Fibroblast of upper back skin (primary cell): ENCODE results near the gene KPNA3.
"Not testable (repeated sequence)": the region's sequence is repeated elsewhere in the genome, so short reads cannot be mapped to it uniquely, and the experiment has no call there.

ENCODE experiments used
- DNase-seq: peaks from one replicate; pipeline ENCODE4 v3.0.0-alpha.2; 2013

Gene KPNA3, protein sequence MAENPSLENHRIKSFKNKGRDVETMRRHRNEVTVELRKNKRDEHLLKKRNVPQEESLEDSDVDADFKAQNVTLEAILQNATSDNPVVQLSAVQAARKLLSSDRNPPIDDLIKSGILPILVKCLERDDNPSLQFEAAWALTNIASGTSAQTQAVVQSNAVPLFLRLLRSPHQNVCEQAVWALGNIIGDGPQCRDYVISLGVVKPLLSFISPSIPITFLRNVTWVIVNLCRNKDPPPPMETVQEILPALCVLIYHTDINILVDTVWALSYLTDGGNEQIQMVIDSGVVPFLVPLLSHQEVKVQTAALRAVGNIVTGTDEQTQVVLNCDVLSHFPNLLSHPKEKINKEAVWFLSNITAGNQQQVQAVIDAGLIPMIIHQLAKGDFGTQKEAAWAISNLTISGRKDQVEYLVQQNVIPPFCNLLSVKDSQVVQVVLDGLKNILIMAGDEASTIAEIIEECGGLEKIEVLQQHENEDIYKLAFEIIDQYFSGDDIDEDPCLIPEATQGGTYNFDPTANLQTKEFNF

DNA sequence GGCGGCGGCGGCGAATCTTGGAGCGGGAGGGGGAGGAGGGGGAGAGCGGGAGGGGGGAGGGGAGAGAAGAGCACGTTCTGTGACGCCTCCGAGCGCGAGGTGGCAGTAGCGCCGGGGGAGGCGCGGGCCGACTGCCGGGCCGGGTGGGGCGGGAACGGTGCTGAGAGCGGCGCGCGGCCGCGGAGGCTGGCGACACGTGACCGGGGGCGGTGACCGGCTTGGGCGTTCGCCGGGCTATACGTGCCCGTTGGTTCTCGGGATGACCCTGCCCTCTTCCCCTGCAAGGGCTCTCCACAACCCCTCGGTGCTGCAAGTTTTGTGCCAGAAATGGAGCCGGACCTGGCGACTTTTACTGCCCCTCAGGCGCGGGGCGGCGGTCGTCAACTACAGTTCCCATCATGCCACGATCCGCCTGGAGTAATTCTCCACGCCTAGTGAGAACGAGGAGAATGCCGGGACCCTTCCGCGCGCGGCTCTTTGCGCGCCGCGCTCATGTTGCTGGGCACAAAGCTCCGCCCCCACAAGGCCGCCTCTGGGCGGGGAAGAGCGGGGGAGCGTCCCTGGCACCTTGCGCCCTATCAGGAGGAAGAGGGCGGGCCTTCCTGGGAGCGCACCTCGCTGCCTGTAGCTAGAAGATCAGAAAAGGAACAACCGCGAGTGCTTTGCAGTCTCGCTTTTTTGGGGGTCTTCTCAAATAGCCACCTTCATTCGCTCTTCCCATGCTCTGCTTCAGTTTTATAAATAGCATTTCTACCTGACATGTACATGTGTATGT is at the start of gene KPNA3:
TSS of gene KPNA3 (minus strand) at position 133 of the 775 bp plus-strand sequence. CDS start 176 bp downstream, outside the sequence.
- DNase-seq, result peak; percentile 96

DNA sequence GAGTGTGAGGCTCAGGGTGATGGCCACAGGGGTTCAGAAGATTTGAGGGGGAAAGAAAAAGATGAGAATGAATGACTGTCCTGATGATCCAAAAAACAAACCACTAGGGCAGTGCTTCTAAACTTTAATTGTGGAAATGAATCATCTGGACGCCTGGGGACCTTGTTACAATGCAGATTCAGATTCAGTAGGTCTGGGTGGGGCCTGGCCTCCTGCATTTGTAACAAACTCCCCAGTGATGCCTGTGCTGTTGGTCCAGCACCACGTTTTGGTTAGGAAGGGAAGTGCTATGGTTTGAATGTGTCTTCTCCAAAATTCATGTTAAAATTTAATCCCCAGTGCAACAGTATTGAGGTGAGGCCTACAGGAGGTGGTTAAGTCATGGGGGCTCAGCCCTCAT is 49.5 kb upstream of the KPNA3 start:
- no peak for DNase-seq

DNA sequence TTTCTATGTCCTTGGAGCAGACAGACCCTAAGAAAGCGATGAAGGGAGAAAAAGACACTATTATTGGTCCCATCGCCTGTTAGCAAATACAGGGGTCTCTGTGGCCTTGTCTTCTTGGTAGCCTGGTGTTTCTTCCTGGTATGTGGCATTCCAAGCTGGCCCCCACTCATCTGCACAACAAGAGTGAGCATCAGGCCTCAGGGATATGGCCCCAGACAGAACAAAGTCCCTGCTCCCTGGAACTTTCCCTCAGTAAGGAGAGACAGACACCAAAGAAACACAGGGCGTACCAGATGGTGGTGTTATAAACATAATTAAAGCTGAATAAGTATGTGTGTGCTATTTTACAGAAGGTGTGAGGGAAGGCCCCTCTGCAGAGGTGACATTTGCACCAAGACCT is 48.2 kb upstream of the KPNA3 start:
- DNase-seq, result no peak

DNA sequence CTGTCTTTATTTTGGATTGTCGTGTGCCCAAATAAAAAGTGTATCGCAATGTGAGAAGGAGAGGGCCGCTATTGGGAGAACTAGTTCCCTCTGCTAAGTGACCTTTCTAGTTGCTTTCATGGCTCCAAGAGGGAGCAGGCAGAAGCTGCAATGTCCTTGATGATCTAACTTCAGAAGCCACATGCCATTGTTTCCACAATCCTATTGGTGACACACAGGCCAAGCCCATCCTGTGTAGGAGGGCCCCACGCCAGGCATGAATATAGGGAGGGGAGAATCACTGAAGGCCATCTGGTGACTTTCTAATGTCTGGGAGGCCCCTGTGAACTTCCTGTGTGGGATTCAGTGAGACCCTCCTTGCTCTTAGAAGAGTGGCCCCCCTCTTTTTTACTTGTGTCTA is 47.8 kb upstream of the KPNA3 start:
- peak; percentile 10 for DNase-seq

DNA sequence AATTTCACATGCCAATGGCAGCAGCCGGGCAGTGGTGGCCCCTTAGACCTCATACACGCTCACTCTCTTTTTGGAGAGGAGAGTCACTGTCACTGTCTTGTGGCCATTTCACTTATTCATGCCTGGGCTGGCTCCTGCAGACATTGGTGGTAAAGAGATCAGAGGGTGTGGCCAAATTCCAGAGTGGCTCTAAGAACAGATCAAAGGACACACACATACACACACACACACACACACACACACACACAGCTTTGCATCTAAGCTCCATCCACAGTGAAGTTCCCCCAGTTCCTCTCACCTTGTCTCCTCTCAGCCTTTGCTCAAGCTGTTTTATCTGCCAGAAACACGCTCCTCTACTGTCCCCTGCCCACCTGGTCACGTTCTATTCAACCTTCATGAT is 46.5 kb upstream of the KPNA3 start:
- DNase-seq, result no peak

DNA sequence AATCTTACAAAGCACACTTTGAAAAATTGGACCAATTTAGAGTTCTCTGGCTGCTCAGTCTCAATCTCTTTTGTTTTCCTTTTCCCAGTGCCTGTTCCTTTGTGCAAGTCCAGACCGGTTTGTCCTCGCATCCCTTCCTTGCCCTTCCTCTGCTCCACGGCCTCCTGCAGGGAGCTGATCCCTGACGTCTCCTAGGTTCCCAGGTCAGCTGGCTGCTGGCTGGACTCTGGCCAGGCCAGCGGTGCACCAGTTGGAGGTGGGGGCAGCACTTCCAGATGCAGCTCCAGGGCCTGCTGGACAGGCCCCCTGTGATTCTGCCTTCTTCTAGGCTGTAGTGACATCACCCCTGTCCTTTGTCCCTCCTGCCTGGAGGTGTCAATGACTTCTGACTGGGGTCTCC is 44.0 kb upstream of the KPNA3 start:
- no peak for DNase-seq

DNA sequence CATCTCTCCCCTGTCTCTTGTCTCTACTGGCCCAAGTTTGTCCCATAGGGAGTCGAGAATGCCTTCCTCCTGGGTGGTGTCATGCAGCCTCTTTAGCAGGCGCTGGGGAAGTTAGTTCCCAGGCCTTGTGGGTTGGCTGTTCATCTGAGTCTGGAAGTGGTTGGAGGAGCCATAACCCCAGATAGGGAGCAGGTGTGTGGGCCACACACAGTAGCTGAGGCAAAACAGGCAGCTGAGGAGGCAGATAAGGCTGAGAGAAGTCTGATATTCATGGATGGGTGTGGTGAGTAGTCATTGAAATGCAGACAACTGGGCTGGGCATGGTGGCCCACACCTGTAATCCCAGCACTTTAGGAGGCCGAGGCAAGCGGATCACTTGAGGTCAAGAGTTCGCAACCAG is 40.9 kb upstream of the KPNA3 start:
- no peak for DNase-seq

DNA sequence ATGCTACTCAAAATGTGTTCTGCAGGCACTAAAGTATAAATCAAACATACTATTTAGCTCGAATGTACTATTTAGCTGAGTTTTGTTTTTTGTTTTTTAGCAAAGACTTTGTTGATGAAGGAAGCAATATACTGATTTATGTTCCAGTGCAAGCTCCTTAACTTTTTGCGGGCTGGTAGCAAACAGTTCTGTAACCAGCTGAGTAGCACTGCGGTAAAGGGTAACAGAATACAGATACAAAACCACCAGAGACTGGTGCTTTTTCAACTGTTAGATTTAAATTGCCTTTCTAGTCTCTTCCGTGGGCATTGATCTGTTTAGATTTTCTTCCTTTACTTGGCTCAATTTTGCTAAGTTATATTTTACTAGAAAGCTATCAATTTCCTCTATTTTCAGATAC is 39.0 kb upstream of the KPNA3 start:
- no peak for DNase-seq

DNA sequence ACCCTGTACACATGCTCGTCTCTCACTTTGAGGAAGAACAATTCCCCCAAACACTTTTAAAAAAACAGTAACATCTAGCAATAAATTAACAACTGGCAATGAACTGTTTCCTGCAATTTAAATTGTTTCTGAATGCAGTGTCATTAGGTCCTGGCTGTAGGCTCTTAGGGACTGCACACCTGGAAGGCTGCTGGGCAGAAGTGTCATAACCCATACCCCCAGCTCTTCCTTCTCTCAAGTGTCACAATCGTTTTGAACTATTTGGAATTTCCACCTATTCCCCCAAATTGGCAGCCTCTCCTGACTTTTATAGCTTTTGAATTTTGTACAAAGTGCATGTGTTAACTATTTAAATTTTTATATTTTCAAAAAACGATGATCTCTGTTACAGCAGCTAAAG is 38.2 kb upstream of the KPNA3 start:
- DNase-seq, result no peak

DNA sequence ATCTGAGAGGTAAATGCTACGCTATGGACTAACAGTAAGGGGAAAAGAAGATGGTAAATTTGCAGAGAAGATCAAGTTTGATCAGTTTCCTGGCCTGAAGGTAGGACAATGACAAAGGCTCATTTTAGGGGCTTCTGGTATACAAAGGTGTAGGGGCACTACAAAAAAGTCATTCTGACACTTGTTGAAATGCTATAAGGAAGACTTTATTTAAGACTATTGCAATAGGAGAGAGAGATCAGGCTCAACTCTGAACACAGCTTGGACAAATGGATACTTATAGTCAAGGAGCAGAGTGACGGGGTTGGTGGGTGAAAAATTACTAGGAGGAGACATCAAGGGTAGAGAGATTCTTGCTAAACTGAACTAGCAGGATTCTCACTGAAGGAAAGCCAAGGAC is 37.2 kb upstream of the KPNA3 start:
- no peak for DNase-seq

DNA sequence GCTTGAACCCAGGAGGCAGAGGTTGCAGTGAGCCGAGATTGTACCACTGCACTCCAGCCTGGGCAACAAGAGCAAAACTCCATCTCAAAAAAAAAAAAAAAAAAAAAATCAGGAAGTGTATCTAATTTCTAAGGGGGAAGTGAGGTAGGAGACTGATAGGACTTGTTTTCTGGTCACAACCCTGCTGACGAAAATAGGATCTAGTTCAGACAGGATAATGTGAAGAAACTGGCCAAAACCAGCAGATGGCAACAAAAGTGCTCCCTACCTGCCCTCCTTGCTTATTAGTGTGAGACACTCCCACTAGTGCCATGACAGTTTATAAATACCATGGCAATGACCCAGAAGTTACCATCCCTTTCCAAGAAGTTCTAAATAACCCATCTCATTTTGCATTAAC is 36.0 kb upstream of the KPNA3 start:
- no peak for DNase-seq

DNA sequence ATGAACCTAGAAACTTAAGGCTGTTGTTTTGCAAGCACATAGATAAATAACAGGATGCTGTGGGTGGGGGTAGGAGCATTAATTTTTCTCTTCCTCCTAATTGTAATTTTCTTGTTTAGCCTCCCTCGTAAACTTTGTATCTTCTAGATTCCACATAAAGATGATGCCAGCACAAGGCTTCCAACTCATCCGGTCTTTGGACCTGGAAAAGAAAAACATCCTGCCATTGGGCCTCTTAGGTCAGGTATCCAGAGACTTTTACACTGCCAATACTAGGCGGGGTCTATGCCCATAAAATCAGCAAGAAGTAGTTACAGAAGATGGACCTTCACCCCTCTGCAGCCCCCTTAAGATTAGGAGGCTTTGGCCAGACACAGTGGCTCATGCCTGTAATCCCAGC is 35.4 kb upstream of the KPNA3 start:
- no peak for DNase-seq

DNA sequence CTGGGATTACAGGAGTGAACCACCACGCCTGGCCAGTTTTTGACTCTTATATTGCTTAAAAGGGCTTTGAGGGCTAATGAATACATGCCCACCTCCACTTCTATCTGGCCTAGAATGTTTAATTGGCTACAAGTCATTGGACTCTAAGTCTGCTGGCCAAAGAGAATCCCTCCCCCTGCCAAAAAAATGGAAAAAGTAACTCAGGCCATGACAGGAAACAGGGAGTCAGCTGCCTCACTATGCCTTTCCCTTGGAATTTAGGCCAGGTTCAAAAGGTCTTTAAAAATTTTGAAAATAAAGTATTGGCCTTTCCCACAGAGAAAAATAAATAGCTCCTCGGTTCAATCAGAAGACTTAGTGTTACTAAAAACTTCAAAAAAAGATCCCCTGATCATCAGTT is 34.9 kb upstream of the KPNA3 start:
- DNase-seq, result no peak

DNA sequence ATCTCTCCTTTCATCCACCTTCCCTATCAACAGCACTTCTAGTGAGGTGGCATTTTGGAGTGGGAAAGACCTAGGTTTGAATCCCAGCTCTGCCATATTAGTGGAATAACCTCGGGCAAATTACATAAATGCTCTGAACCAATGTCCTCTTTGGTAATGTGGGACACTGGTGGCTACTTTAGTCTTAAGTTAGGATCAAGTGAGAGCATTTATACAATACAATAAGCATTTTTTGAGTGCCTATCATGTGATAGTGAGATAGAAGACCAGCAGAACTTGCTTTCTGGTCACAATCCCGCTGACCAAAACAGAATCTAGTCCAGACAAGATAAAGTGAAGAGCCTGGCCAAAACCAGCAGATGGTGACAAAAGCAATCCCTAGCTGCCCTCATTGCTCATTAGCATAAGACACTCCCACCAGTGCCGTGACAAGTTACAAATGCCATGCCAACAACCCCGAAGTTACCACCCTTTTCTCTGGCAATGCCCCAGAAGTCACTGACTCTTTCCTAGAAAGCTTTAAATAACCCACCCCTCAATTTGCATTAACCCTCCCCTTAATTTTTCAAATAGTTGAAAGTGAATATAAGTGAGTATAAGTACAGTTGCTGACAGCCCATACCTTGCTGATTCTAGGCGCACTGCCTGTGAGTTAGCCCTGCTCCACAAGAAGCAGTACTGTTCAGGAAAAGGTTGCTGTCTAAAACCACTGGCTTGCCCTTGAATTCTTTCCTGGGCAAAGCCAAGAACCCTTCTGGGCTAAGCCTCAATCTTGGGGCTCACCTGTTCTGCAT is 28.9 kb upstream of the KPNA3 start:
- no peak for DNase-seq

DNA sequence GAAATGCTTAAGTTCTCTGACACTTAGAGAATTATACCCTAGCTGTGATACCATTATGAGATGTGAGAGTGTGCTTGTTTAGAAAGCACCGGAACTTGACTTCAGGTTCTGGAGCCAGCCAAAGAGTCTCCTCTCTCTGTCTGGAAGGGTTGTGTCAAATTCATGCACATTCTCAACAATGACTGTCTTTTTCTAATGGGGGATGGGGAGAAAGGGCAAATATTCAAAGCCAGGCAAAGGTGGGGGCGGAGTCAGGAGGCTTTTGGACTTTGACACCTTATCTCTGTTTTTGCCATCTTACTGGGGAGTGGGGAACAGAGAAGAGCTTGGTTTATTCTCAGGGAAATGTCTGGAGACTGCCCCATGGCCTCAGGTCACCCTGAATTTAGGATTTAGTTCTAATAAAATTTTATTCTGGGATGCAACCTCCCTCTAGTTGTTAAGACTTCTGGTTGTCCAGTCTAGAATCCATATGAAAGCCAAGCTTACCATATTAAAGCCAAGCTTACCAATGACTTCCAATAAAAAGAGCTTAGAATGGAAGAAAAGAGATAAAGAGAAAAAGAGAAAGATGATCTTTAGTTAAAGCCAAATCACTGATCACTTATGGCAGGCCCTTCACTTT is 28.2 kb upstream of the KPNA3 start:
- no peak for DNase-seq

DNA sequence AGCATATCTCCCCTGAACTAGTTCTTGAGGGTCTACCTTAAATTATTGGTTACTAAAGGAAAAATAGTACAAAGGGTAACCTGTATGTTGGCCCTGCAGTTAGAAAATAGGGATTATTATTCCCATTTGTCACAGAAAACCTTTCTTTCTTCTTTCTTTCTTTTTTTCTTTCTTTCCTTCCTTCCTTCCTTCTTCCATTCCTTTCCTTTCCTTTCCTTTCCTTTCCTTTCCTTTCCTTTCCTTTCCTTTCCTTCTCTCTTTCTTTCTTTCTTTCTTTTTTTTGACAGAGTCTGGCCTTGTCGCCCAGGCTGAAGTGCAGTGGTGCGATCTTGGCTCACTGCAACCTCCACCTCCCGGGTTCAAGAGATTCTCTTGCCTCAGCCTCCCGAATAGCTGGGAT is 23.6 kb upstream of the KPNA3 start:
- not testable (repeated sequence) for DNase-seq

DNA sequence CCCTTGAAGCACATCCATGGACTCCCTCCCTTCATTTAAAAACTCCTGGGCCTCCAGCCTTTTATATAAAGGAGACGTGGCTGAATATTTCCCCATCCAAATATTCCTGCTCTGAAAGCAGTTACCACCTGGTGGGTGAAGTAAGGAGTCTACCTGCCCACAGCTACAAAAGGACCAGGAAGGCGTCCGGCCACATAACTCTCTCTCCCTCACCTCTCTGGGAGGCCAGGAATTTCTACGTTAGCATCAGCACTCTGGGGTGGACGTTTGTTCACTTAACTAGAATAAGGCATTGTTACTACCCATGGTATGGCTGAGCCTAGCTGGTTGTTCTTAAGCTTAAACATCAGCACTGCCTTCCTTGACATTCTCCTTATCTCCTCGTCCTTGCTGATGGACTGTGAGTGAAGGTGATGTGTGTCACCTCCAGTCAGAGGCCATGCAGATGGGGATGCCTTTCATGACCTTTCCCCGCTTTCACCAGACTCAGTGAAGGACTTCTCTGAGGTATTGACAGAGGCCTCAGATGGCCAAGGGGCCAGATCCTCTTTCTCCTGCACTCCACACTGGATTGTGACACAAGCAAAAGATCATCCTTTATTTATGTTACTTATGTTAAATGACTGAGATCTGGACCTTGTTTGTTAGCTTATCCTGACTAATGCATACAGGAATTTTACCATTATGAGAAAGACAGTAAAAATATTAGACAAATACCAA is 22.2 kb upstream of the KPNA3 start:
- DNase-seq, result no peak

DNA sequence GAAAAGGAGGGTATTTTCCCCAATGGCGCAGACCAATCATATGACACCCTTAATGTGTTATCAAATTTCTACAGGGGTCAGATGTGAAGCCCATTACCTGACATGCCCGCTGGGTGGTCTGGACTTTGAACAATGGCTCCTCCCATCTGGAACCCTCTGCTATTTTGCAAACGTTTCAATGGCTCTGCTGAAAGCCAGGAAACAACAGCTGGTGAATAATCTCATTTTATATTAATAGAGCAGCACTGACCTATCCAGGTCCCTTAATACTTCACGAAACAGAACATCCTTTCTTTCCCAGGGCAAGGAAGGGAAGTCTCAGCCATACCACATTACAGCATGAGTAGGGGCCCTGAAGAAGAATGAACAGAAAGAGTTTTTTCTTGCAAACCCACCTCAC is 20.3 kb upstream of the KPNA3 start:
- DNase-seq, result no peak

DNA sequence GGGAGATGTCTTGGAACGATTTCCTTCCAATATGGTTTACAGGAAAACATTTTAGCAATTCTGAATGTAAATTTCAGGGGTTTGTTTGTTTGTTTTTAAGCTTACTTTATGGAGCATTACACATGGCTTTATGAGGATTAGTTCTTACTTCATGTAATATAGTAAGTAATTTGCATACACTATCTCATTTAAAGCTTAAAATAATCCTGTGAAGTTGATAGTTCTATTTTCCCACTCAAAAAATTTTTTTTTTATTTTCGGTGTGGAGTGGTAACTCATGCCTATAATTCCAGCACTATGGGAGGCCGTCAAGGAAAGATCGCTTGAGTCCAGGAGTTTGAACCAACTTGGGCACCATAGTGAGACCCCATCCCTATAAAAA is 19.0 kb upstream of the KPNA3 start:
- DNase-seq, result no peak

DNA sequence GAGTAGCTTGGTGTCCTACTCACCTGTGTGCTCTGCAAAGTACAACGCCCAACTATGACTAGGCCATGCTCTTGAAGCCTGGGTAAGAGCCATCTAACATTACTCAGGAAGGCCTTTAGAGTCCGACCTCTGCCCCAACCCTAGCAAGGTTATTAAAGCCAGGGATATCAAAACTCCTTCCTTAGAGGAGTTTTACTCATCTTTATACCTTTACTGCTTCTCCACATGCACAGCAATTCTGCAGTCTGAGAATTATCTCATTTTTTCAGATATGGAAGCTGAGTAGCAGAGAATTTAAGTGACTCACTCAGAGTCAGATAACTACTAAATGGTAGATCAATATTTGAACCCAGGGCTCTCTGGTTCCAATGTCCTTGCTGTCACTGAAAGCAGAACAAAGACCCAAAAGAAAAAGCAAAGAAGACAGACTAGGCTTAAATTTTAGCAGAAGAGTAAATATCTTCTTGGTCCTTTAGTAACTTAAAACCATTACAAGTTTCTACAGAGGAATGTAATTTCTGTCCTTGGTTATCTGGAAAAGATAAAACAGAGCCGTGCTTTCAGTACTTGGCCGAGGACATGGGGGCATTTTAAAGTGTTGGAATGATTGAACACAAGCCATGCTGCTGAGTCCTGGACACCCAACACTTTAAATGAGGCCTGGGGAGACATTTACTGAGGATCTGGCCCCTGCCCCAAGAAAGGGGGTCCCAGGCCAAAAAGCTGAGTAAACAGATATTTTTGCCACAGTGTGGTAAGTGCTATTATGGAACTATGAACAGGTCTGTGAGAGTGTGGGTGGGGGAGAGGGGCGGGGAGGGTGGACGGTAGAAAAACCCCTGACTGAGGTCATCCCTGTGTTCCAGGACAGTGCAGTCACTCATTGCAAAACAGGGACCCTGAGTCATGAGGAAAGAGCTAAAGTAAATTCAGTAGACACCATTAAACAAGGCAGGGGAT is 18.4 kb upstream of the KPNA3 start:
- DNase-seq, result peak; percentile 4

DNA sequence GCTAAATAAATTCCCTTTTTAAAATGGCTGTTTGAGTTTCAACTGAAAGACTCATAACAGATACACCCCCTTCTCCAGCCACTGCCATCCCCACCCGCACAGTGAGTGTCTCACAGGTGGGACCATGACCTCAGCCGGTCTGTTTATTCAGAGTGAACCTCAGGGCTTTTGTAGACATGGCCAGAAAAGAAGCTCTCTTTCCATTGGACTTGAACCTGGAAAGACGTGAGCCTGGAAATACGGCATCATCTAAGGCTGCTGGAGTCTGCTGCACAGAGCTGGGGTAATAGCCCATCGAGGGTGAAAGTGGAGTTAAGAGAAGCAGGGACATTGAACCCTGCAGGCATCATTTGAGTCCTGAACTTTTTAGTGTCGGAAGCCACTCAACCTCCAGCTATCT is 15.2 kb upstream of the KPNA3 start:
- no peak for DNase-seq
